ENCODE data around the gene MAP3K5. TPM values are rescaled to one million over a fixed set of nuclear protein-coding genes. Genes with fewer than 3 reads are reported as not detected.
A peak's percentile ranks its signal among the peaks of the same experiment; 100 is the strongest.
"Not testable (repeated sequence)": the region's sequence is repeated elsewhere in the genome, so short reads cannot be mapped to it uniquely, and the experiment has no call there.

Gene MAP3K5
- total RNA-seq, 4 donors from 2014 or later = 16.2 to 52.7 (median 34.8) TPM

DNA sequence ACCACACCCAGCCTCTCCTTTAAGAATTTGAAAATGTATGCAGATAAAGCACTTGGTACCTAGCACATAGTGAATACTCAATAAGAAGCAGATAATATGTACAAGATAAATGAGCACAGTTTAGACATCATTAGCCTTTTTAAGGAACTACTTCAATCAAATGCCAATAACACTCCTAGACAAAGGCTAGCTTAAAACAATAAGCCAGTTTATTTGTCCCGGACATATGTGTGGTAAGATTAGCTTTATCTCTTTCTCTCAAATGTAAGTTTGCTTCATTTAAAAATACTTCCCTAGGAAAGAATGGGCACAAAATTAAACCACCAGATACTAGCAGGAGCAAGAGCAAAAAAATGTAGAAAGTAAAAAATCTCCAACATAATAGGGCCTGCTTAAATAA, 73.8 kb downstream of the MAP3K5 start:
- no peak for DNase-seq
- intact Hi-C loops (cut with DNase I; ENCODE audit: low total_unique reads) = no loop called here
- Histone ChIP-seq H3K4me1 (peaks cover 0 to 39% (median 6%) of the 10 kb centered on the region in 4 donors), H3K27me3 (no peaks in the 10 kb centered on the region), H3K9me3 (no peaks in the 10 kb centered on the region), H3K27ac (no peak overlapping the region), H3K4me3 (no peak overlapping the region), H3K36me3 (no peaks in the 10 kb centered on the region)
- TF ChIP-seq POLR2AphosphoS5 (IDR thresholded peaks at IDR 0.05) (no peak), EP300 (IDR thresholded peaks at IDR 0.05; ENCODE audit: low read depth) (no peak), POLR2A (IDR thresholded peaks at IDR 0.05) (no peak)
- TF ChIP-seq, protein P1, sequence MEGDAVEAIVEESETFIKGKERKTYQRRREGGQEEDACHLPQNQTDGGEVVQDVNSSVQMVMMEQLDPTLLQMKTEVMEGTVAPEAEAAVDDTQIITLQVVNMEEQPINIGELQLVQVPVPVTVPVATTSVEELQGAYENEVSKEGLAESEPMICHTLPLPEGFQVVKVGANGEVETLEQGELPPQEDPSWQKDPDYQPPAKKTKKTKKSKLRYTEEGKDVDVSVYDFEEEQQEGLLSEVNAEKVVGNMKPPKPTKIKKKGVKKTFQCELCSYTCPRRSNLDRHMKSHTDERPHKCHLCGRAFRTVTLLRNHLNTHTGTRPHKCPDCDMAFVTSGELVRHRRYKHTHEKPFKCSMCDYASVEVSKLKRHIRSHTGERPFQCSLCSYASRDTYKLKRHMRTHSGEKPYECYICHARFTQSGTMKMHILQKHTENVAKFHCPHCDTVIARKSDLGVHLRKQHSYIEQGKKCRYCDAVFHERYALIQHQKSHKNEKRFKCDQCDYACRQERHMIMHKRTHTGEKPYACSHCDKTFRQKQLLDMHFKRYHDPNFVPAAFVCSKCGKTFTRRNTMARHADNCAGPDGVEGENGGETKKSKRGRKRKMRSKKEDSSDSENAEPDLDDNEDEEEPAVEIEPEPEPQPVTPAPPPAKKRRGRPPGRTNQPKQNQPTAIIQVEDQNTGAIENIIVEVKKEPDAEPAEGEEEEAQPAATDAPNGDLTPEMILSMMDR (IDR thresholded peaks at IDR 0.05) = no peak
- WGBS, 2 donors (ENCODE audit: low coverage in 1 of 2) = 85 to 88% methylated on average over 1 of the region's 1 CpG
- in situ Hi-C loops (cut with MboI; ENCODE audit: low pct_ligation_motif_present in 1 of 4, low pct_unique_long_range_greater_than_20kb in 1 of 4, low sequenced_read_pairs in 3 of 4) = no loop called here

DNA sequence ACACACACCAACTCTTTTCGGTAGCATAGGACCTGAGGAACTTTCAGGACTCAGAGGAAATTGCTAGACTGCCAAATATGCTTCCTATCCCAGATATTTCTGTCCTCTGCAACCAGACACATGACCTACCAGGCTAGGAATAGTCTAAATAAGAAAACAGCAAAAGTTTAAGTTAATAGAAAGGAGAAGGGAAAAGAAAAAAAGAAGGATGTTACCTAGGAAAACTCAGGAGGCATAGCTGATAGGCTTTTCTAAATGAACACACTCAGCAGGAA, 74.6 kb downstream of the MAP3K5 start:
- Histone ChIP-seq H3K27me3 (no peaks in the 10 kb centered on the region), H3K9me3 (no peaks in the 10 kb centered on the region), H3K4me3 (no peak overlapping the region), H3K27ac (peak overlapping the region; percentile 15 to 36 (median 23)), H3K4me1 (peaks cover 0 to 39% (median 6%) of the 10 kb centered on the region in 4 donors), H3K36me3 (no peaks in the 10 kb centered on the region)
- intact Hi-C loops (cut with DNase I; ENCODE audit: low total_unique reads) (no loop called here), in situ Hi-C loops (cut with MboI; ENCODE audit: low pct_ligation_motif_present in 1 of 4, low pct_unique_long_range_greater_than_20kb in 1 of 4, low sequenced_read_pairs in 3 of 4) (no loop called here)
- 39 to 73% methylated on average over 1 of the region's 1 CpG for WGBS, 2 donors (ENCODE audit: low coverage in 1 of 2)
- TF ChIP-seq, protein P1 (IDR thresholded peaks at IDR 0.05) = no peak
- TF ChIP-seq POLR2A (IDR thresholded peaks at IDR 0.05) (no peak), EP300 (IDR thresholded peaks at IDR 0.05; ENCODE audit: low read depth) (no peak), POLR2AphosphoS5 (IDR thresholded peaks at IDR 0.05) (no peak)
- DNase-seq = no peak

DNA sequence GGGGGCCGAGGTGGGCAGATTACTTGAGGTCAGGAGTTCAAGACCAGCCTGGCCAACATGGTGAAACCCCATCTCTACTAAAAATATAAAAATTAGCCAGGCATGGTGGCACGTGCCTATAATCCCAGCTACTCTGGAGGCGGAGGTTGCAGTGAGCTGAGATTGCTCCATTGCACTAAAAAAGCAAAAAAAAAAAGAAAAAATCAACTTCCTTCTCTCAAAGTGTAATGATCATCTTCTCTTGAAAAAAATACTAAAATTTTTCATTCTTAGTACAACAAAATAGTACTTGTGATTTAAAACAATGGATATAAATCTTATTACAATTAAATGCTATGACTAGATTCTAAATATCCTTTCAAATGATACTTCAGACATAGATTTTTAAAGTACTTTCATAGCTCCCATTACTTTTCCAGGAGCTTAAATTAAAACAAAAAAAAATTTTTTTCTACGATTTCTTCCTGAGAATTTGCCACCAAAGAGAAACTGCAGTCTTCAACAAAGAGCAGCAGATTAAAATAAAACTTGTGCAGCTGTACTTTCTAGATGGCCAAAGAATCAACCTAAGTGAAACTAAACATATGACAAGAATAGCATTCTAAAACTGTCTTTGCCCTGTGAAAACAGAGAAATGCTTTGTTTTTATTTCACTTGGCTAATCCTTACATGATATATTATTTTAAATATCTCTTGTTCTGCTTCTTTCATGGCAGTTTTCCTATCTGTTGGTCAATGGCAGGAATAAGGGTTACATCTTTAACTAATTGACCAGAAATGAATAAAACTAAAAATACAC, 75.2 kb downstream of the MAP3K5 start:
- Histone ChIP-seq H3K27me3 (no peaks in the 10 kb centered on the region), H3K9me3 (no peaks in the 10 kb centered on the region), H3K4me1 (peaks cover 0 to 39% (median 6%) of the 10 kb centered on the region in 4 donors), H3K36me3 (no peaks in the 10 kb centered on the region), H3K27ac (peak overlapping the region; percentile 15 to 39 (median 31)), H3K4me3 (no peak overlapping the region)
- in situ Hi-C loops (cut with MboI; ENCODE audit: low pct_ligation_motif_present in 1 of 4, low pct_unique_long_range_greater_than_20kb in 1 of 4, low sequenced_read_pairs in 3 of 4) (no loop called here), intact Hi-C loops (cut with DNase I; ENCODE audit: low total_unique reads) (no loop called here)
- DNase-seq = no peak
- WGBS, 2 donors (ENCODE audit: low coverage in 1 of 2) = 51 to 64% methylated on average over 4 of the region's 4 CpGs
- TF ChIP-seq EP300 (IDR thresholded peaks at IDR 0.05; ENCODE audit: low read depth) = no peak
- TF ChIP-seq, protein P1 (IDR thresholded peaks at IDR 0.05) = no peak
- TF ChIP-seq POLR2AphosphoS5 (IDR thresholded peaks at IDR 0.05) = no peak
- no peak for TF ChIP-seq POLR2A (IDR thresholded peaks at IDR 0.05)

DNA sequence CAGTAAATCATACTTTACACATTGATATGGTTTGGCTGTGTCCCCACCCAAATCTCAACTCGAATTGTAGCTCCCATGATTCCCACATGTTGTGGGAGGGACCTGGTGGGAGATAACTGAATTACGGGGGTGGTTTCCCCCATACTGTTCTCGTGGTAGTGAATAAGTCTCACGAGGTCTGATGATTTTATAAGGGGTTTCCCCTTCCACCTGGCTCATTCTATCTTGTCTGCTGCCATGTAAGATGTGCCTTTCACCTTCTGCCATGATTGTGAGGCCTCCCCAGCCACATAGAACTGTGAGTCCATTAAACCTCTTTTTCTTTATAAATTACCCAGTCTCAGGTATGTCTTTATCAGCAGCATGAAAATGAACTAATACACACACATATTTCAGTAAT, 79.6 kb downstream of the MAP3K5 start:
- peaks cover 0 to 32% (median 6%) of the 10 kb centered on the region in 4 donors for H3K4me1 ChIP-seq
- intact Hi-C loops (cut with DNase I; ENCODE audit: low total_unique reads) = not testable (repeated sequence)

DNA sequence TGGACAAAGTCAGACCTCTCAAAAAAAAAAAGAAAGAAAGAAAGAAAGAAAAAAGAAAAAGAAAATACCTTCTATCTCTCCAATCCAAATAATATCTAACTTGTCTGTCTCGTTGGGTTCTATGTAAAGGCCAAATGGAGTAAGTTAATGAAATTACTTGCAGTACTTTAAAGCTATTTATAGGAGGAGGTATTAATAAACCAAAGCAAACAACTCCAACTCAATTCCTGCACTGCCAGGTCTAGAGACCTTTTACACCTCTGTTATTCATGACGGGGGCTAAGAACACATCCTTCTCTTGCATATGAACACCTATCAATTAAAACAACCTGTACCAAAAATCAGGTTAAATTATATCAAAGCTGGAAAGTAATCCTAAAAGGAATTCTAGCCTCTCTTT, 80.6 kb downstream of the MAP3K5 start:
- 83 to 89% methylated on average over 2 of the region's 2 CpGs for WGBS, 2 donors (ENCODE audit: low coverage in 1 of 2)
- H3K27me3 ChIP-seq = no peaks in the 10 kb centered on the region
- H3K4me3 ChIP-seq = no peak overlapping the region
- in situ Hi-C loops (cut with MboI; ENCODE audit: low pct_ligation_motif_present in 1 of 4, low pct_unique_long_range_greater_than_20kb in 1 of 4, low sequenced_read_pairs in 3 of 4) (no loop called here), intact Hi-C loops (cut with DNase I; ENCODE audit: low total_unique reads) (no loop called here)
- no peak for DNase-seq
- peaks cover 0 to 22% (median 4%) of the 10 kb centered on the region in 4 donors for H3K4me1 ChIP-seq
- TF ChIP-seq POLR2A (IDR thresholded peaks at IDR 0.05) = no peak
- TF ChIP-seq, protein P1 (IDR thresholded peaks at IDR 0.05) = no peak
- TF ChIP-seq EP300 (IDR thresholded peaks at IDR 0.05; ENCODE audit: low read depth) = no peak
- no peak for TF ChIP-seq POLR2AphosphoS5 (IDR thresholded peaks at IDR 0.05)
- no peak overlapping the region for H3K27ac ChIP-seq
- H3K36me3 ChIP-seq = no peaks in the 10 kb centered on the region
- H3K9me3 ChIP-seq = no peaks in the 10 kb centered on the region

More for the DNA sequence above, 79.6 kb downstream of the MAP3K5 start:
- DNase-seq; H3K4me3 ChIP-seq; H3K36me3 ChIP-seq; H3K27me3 ChIP-seq; H3K9me3 ChIP-seq; in situ Hi-C loops (cut with MboI; ENCODE audit: low pct_ligation_motif_present in 1 of 4, low pct_unique_long_range_greater_than_20kb in 1 of 4, low sequenced_read_pairs in 3 of 4); H3K27ac ChIP-seq: not testable (repeated sequence)
- WGBS, 2 donors (ENCODE audit: low coverage in 1 of 2) = 50 to 91% methylated on average over 2 to 4 of the region's 4 CpGs
